ENCODE results near the gene OPN1SW. TPM values are rescaled to one million over a fixed set of nuclear protein-coding genes. Genes with fewer than 3 reads are reported as not detected.

OPN1SW gene
- total RNA-seq, 2 donors from 2014 or later, result not detected

GRCh38 chr7:128773604-128774003 is 2.0 kb downstream of the OPN1SW start:
- intact Hi-C loops (cut with DNase I), result no loop called here
- no peak for ATAC-seq
- no peak for DNase-seq

- DNase-seq (no peak), ATAC-seq (peak in 1 of 2 donors; percentile 16)
- intact Hi-C loops (cut with DNase I), result no loop called here
These were observed 5.4 kb downstream of the OPN1SW start for GRCh38 chr7:128770233-128770632.

GRCh38 chr7:128767475-128768110 is 8.0 kb downstream of the OPN1SW start:
- ATAC-seq (peak; percentile 38 to 42), DNase-seq (no peak)
- intact Hi-C loops (cut with DNase I), result no loop called here

GRCh38 chr7:128763541-128763940 is 12.1 kb downstream of the OPN1SW start:
- ATAC-seq (no peak), DNase-seq (no peak)
- intact Hi-C loops (cut with DNase I), result no loop called here

GRCh38 chr7:128759242-128759641 is 16.4 kb downstream of the OPN1SW start:
- DNase-seq, result no peak
- intact Hi-C loops (cut with DNase I), result no loop called here
- no peak for ATAC-seq

- intact Hi-C loops (cut with DNase I), result no loop called here
- no peak for ATAC-seq
- DNase-seq, result no peak
These were observed 17.0 kb downstream of the OPN1SW start for GRCh38 chr7:128758553-128758952.

GRCh38 chr7:128757203-128757602 is 18.4 kb downstream of the OPN1SW start:
- intact Hi-C loops (cut with DNase I), result no loop called here
- no peak for ATAC-seq
- no peak for DNase-seq

- DNase-seq (no peak), ATAC-seq (peak; percentile 69 to 82)
- intact Hi-C loops (cut with DNase I), result no loop called here
These were observed 19.6 kb downstream of the OPN1SW start for GRCh38 chr7:128755819-128756476.

- no peak for ATAC-seq
- intact Hi-C loops (cut with DNase I), result no loop called here
- no peak for DNase-seq
These were observed 20.3 kb downstream of the OPN1SW start for GRCh38 chr7:128755075-128755818.

- intact Hi-C loops (cut with DNase I), result no loop called here
- ATAC-seq (no peak), DNase-seq (no peak)
These were observed 23.3 kb downstream of the OPN1SW start for GRCh38 chr7:128752251-128752650.

- intact Hi-C loops (cut with DNase I), result no loop called here
- DNase-seq, result no peak
These were observed 28.1 kb downstream of the OPN1SW start for GRCh38 chr7:128747327-128748079.

GRCh38 chr7:128745706-128746105 is 29.9 kb downstream of the OPN1SW start:
- intact Hi-C loops (cut with DNase I), result no loop called here
- DNase-seq, result no peak
- no peak for ATAC-seq

More at GRCh38 chr7:128747327-128748079, 28.1 kb downstream of the OPN1SW start:
- no peak for ATAC-seq

GRCh38 chr7:128744366-128744905 is 31.2 kb downstream of the OPN1SW start:
- intact Hi-C loops (cut with DNase I), result loop anchor here in 1 of 2 donors (5.0 kb wide), 1 partner anchor 118 kb away; the partner anchor contains the start of gene ATP6V1F
- ATAC-seq (no peak), DNase-seq (no peak)

GRCh38 chr7:128743112-128743772 is 32.4 kb downstream of the OPN1SW start:
- no peak for ATAC-seq
- peak; percentile 25 for DNase-seq
- intact Hi-C loops (cut with DNase I), result loop anchor here in 1 of 2 donors (5.0 kb wide), 1 partner anchor 119 kb away; the partner anchor contains the start of gene ATP6V1F

- ATAC-seq (no peak), DNase-seq (no peak)
- intact Hi-C loops (cut with DNase I), result loop anchor here in 1 of 2 donors (5.0 kb wide), 1 partner anchor 120 kb away; the partner anchor contains the start of gene ATP6V1F
These were observed 33.4 kb downstream of the OPN1SW start for GRCh38 chr7:128742206-128742605.

- intact Hi-C loops (cut with DNase I), result loop anchor here in 1 of 2 donors (5.0 kb wide), 1 partner anchor 121 kb away; the partner anchor contains the start of gene ATP6V1F
These were observed 34.1 kb downstream of the OPN1SW start for GRCh38 chr7:128741491-128741890.

GRCh38 chr7:128740996-128741395 is 34.6 kb downstream of the OPN1SW start:
- ATAC-seq, result no peak

More at GRCh38 chr7:128741491-128741890, 34.1 kb downstream of the OPN1SW start:
- ATAC-seq, result no peak
- no peak for DNase-seq

More at GRCh38 chr7:128740996-128741395, 34.6 kb downstream of the OPN1SW start:
- intact Hi-C loops (cut with DNase I), result loop anchor here in 1 of 2 donors (5.0 kb wide), 1 partner anchor 121 kb away; the partner anchor contains the start of gene ATP6V1F
- peak; percentile 34 for DNase-seq
